Measurements from ENCODE around the gene MAPK8.

Gene MAPK8

DNA sequence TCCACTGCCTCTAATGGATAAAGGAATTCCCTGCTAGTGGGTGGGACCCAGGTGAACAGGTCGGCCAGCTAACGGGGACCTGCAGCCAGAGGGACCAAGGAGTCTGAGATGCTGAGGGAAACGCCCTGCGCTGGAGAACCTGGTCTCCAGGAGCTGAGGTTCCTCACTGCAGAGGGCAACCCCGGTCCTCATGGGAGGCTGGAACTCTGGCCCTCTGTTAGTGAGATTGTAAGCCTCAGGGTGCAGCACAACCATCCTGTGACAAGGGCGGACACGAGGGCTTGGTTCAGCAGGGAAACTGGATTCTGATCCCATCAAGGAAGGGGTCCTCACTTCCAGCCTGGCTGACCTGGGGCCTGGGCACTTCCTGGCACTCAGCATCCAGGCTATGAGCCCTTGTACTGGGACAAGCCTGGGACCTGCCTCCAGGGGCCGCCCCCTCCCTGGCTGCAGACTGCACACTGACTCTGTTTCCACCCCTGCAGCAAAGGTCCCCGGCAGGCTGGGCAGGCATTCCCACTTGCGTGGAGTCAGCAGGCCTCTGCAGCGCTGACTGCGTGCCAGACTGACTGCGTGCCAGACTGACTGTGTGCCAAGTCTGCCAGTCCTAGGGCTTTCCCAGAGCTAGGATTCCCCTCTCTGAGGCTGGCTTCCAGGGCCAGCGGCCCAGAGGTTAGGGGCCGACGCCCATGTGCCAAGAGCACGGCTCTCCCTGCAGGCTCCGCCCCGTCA is 143.2 kb downstream of the MAPK8 start:
- no peak for DNase-seq (ENCODE audit: low read depth in 2 of 2)

DNA sequence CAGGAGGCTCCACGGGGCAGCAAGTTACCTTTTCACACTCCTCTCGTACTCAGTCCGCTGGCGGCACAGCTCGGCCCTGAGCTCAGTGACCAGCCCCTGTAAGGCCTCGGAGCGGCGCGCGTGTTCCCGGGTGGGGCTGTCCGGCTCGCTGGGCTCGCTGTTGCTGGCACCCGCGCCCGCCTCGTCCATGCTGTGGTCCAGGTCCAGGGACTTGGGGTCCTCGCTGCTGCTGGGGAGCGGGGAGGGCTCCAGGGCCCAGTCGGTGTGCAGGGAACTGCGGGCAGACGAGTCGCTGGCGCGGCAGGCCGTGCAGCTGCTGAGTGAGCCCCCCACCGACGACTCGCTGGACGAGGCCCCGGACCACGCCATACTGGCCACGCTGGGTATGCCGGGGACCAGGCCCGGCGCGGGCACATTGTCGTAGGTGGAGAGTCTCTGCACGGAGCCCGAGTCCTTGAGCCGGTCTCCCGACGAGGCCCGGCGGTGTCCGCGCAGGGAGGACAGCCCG is 143.8 kb downstream of the MAPK8 start:
- no peak for DNase-seq (ENCODE audit: low read depth in 2 of 2)

DNA sequence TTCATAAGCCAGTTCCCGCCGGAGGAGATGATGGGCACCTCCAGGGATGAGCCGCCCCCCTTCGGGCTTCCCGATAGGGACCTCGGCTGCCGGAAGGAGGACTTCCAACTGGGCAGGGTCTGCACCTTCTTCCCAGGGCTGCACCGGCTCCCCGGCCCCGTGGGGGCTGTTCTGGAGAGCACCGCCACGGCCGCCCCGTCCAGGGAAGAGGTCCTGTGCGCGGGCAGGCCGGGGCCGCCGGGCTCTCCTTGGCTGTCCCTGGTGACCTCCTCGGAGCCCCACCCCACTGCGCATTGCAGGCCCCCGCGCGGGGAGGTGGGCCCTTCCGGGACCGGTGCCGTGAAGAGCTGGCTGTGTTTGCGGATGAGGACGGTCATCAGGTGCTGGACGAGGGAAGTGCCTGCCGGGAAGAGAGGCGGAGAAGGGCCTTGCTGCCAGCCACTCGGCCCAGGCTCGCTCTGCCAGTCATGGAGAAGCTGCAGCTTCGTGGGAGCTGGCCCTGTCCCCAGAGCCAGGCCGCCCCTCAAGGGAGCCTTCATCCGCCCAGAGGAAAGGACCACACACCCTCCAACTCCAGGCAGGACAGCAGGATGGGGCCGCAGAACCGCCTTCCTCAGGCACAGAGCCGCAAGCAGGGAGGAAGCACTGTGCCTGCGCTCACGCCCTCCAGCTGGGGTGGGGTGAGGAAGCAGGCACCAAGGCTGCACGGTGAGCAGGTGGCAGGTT is 144.4 kb downstream of the MAPK8 start:
- DNase-seq (ENCODE audit: low read depth in 2 of 2) = no peak

DNA sequence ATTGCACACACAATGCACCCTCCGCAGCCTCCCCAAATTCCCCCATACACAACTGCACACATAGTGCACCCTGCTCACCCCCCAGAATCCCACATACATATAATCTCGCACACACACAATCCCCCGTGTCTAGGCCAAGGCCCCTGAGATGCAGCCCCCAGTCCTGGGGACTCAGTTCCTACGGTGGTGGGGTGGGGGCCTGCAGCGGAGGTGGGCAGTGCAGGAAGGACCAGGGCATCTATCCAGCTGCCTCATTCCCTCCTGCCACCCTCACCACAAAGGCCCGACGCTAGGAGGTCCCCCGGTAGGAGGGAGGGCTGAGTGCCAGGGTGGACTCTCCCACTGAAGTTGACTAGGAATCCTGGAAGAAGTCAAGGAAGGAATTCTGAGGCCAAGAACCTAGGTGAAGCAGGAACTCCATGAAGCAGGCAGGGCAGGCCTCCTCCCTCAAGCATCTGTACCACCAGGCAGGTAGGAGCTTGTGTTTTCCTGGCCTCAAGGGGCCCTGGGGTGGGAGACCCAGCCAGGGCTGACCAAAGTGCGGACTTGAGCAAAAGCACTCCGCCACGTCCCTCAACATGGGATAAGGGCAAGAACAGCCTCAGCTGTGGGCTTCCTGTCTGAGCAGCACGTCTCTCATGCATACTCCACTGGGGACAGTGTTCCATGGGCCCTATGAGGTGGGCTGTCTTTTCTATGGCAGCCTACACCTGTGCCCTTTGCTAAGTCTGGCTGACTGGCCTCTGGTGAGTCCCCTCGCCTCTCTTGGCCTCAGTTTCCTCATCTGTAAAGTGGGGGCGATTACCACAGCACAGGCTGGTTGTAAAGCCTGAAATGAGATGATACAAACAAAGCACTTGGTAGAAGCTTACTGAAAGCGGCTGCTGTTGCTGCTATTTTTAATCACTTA is 145.7 kb downstream of the MAPK8 start:
- DNase-seq (ENCODE audit: low read depth in 2 of 2) = no peak

DNA sequence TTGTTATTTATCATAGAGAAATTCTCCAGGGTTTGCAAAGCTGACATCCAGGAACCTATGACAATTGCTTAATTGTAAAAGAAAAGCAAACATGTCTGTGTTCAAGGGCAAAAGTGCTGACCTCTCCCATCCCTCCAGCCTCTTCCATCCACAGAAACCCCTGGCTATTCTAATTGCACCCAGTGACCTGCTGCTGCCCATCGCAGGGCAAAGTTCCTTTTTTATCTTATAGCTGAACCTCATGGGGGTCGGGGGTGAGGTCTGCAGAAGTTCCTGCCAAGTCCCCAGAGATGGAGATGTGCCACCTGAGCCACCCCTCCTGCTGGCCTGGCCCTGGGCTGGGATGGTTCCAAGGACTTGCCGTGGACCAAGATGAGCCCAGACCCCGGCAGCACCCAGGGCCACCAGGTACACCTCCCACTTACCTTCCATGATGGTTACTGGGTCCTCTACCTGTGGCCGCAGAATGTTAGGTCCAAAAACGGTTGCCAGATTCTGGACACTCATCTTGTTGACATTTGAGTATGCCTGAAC is 146.5 kb downstream of the MAPK8 start:
- no peak for DNase-seq (ENCODE audit: low read depth in 2 of 2)

DNA sequence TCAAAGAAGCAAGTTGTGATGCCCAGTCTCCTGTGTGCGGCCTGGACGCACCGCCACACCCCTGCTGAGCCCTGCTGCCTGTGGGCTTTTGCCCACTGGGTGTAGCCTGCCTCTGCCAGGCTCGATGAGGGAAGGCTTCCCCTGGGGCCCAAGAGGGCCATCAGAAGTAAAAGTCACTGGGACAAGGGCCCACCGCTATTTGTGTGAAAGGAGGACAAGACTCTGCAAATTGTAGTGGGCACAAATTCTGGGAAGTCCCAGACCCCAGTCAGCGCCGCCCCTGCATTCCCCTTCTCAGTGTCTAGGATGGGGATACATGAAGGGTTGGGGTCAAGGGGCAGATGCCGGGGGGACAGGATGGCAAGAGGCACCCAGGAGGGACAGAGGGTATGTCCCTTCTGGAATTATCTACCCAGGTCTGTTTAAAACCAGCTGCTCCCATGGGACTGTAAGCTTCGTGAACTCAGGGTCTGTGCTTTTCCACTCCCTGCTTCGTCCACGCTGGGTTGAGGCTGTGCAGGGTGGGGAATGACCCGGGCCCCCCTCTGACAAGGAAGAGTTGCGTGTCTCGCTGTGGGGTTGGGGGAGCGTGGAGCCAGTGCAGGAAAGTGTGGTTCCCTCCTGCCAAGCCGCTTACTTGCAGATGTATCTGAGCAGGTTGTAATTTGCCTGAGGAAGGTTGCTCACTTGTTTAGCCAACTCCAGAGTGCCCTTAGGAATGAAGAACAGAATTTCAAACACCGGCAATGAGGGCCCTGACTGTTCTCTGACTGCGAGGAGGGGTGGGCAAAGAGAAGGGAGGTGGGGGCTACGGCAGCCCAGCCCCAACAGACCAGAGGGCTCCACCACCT is 147.2 kb downstream of the MAPK8 start:
- no peak for DNase-seq (ENCODE audit: low read depth in 2 of 2)

DNA sequence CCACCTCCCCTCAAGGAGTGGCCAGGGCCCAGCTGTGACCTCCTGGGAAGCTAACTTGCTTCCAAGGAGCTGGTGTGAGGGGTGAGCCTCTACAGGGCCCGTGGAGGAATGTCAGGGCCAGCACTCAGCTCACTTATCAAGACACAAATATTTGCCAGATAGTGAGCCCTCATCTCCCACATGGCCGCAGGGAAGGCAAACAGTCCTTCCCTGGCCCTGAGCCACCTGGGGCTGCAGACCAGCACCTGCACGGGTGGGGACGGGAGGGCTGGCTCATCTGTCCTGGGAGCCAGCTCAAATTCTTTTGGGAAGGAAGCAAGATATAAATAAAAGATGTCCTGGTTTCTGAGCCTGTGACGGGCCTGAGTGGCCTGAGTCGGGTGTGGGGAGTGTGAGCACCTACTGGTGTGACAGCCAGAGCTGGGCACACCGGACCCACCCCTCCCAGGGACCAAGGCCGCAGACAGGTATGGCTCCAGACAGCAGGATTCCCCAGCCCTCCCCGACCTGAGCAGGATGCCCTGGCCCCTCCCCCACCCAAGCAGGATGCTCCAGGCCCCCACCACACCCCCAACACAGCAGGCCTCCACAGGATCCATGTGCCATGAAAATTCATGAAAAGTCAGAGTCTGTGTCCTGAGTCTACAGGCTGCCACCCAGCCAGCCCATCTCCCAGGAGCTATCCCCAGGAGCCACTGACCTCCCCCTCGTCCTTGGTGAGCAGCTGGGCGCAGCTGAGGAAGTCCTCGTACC is 148.0 kb downstream of the MAPK8 start:
- no peak for DNase-seq (ENCODE audit: low read depth in 2 of 2)

DNA sequence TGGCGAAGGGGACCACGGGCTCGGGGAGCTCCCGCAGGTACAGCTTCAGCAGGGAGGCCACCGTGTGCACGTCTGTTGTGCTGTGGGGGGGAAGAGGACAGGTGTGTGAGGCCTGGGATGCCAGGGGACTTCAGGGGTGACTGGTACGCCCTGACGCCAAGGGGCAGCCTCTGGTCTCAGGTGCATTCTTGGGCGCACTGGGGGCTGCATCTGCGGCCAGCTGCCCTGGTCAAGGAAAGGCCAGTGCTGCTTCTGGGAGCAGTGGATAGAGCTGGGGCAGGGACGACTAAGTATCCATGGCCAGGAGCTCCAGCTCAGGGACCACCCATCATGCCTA is 148.5 kb downstream of the MAPK8 start:
- no peak for DNase-seq (ENCODE audit: low read depth in 2 of 2)

DNA sequence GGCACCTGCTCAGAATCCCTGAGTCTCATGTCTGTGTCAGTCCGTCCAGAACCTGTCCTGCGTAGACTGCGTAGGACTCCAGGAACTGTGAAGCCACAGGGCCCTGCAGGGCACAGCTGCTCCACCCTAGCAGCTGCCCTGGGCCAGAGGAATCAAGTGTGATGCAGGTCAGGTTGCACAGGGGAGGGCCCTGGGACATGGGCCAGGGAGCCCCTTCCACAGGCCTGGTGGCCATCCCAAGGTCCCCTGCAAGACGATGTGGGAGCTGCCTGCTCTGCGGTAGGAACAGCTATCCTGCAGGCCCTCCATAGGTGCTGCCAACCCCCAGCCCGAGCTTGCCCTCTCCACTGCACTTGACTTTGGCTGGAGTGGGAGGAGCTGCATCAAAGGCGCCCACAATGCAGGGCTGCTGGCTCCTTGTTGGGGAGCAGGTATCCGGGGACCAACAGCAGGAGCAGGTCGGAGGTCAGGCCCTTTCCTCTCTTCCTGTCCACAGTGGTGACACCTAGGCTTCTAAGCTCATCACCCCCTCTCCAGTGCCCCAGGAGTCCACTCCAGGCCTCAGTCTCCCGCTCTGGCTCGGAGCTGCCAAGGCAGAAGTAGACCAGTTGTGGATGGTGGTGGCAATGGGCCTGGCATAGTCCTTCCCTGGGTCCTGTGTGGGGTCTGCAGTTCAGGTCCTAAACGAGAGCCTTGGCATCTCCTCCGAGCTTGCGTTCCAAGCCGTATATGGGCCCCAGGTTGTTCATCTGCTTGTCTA is 149.1 kb downstream of the MAPK8 start:
- no peak for DNase-seq (ENCODE audit: low read depth in 2 of 2)

DNA sequence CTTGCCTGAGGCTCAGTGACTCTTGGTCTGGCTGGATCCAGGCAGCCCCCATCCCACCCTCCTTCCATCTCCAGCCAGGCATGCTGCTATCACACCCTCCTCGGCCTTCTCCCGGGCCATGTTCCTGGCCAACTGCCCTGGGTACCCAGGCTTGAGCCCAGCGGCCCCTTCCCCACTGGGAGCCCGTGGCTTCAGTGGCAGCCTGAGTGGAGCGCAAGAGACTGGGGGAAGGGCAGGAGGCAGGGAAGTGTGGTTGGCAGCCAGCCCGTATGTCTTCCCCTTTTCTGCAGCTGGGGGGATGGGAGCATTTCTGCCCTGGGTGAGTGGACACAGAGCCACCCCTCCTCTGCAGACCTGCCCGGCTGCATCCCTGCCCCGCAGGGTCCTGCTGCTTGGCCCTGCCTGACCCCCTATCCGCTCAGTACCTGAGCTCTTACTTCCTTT is 149.9 kb downstream of the MAPK8 start:
- no peak for DNase-seq (ENCODE audit: low read depth in 2 of 2)

DNA sequence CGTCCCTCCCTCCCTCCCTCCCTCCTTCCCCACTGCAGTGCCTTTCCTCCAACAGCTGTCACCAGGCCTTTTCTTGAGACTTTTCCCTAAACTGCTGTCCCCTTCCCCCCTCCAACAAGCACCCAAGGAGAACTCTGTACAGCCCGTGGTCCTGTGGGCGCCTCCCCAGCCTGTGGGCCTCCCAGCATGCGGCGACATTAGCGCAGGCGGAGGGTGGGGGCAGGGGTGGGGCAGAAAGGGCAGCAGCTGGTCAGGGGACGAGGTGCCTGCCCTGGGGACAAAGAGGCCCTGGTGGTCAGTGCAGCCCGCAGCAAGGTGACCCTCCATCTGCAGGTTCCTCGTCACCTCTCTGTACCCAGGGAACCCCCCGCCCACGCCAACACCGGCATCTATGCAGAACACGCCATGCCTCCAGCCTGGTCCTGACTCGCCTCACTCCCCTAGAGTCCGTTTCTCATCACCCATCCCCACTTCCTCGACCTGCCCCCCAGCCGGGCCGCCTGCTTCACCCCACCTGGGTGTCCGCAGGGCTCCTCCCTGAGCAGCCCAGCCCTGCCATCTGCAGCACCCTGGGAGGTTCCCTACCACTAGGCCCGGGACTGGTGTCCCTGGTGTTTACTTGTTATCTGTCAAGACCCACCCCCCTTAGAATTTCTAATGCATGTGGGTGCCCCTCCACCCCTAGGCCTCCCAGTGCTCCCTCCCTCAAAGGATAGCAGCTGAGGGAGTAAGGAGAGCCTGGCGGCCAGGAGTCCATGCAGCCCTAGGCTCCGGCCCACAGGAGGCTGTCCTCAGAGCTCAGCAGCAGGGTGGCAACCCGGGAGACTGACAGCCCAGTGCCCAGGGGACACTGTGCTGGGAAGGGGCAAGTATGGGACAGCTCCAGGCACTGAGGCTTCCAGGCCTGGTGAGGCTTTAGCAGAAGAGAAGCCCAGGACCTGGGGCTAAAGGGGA is 150.6 kb downstream of the MAPK8 start:
- DNase-seq (ENCODE audit: low read depth in 2 of 2) = no peak

DNA sequence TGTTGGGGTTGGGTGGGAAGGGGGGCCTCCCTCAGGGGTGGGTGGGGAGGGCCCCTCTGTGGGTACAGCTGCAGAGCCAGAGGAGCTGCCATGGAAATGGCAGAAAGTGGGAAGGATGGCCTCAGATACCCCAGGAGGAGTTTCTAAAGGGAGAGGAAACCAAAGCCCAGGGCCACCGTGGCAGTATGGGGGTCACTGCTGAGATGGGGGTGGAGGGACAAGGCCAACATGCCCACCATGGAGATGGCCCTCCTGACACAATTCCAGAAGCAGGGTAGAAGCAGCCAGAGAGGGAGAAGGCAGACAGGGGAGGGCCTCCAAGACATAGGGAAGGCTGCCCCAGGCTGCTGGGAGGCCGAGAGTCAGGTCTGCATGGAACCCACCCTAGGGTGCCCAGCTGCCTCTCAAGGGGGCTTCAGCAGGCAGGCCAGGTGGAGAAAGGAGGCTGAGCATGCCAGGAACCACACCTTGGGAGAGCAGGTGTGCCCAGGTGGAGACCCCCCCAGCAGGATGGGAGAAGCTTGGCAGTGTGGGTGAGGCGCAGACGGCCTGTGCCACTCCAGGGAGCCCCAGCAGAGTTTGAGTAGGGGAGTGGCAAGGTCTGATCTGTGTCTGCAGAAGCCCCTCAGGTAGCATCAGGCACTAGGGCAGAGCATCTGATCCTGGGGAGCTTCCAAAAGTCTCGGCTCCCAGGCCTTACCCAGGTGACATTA is 151.6 kb downstream of the MAPK8 start:
- DNase-seq (ENCODE audit: low read depth in 2 of 2) = no peak

DNA sequence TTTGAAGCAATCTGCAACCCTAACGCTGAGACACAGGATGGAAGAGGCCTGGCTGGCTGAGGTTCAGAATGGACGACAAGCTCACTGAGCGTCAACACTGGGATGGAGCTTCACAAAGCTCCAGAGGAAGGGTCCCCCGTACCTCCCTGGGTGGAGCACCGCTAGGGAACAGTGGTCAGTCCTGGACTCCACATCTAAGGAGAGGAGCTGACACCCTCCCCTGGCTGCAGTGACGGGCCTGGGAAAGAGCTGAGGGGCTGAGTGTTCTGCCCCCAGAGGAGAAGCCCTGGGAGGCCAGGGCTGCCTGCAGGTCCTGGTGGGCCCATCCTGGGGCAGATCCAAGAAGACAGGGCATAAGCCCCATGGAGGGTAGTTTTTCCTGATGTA is 152.2 kb downstream of the MAPK8 start:
- no peak for DNase-seq (ENCODE audit: low read depth in 2 of 2)

DNA sequence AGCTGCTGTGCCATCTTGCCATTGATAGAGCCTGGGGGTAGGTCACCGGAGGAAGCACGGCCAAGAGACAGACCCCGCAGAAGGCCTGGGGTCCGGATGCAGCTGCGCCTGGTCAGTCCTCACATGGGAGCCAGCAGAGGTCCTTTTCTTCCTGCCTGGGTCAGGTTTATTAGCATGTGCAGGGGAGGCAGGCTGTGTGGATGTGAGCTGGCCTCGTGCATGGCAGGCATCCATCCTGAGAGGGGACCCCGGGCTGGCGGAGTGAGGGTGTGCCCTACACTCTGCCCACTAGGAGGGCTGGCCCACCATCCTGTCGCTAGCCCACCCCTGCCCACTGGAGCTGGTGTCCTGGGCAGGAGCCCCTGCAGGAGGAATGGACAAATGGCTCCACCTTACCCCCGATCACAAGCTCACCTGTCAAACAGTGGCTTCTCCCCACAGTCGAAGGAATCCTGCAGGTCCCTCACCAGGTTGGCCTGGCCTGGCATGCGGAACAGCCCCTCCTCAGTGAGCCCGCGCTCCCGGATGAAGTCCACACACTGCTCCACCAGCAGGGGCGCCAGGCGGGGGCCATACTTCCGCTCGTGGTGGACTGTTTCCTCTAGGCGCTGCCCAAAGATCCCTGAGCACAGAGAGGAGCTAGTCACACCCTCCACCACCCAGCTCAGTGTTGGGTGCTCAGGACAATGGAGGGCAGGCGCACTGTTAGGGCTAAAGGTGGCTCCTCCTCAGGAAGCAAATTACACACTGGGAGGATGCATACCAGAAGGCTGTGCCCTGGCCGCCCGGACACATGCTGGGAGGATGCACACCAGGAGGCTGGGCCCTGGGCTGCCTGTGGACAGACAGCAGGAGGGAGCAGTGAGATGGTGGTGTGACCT is 153.0 kb downstream of the MAPK8 start:
- DNase-seq (ENCODE audit: low read depth in 2 of 2) = no peak

DNA sequence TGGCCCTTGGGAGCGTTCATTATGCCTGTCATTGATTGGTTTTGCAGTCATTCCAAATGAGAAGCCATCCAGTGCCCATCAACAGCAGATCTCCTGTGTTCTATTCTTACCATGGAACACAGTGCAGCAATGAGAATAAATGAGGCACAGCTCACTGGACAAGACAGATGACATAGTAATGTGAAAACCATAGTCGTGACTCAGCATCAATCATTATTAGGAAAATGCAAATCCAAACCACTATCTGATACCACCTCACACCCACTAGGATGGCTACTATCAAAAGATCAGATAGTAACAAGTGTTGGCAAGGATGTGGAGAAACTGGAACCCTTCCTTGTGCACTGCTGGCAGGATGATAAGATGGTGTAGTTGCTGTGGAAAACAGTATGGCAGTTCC is 153.7 kb downstream of the MAPK8 start:
- no peak for DNase-seq (ENCODE audit: low read depth in 2 of 2)

DNA sequence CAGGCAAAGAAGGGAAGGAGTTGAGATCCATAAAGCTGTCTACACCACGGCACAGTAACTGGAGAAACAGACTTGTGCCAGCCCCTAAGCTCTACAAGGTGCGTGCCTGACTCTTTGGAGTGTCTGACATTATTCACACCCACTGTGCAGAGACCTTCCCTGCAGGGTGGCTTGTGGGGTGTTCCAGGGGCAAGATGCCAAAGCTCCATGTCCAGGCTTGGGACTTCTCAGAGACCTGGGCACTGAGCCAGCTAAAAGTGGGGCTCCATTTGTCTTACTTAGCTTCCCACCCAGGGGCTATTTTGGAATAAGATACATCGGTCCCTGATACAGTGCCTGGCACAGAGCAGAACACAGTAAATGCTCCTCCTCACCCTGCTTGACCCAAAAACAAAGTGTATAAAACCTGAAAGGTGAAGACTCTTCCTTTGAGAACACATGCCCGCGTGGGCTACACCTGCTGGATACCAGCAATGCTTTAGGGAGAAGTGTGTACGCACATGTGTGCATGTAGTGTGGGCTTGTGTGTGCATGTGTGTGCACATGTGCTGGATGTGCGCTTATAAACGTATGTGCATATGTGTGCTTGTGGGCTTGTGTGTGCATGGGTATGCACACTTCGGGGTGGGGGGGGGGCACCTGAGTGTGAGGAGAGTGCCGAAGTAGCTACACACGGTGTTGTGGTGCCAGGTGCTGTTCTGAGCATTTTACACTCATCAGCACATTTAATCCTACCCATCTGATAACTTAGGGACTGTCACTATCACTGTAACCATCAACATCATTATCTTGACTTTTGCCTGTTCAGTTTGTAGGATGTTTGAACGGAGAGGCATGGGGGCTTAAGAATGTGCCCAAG is 155.4 kb downstream of the MAPK8 start:
- no peak for DNase-seq (ENCODE audit: low read depth in 2 of 2)
